Spleen (tissue), 7 donors: ENCODE results near the gene BTN1A1.

Experiments used
- POLR2A ChIP-seq, 3 donors: fragments of 450-650 bp; IDR thresholded peaks; one replicate each; pipeline ENCODE4 v1.5.1; 2017; ENCODE audit warnings: antibody characterized with exemption in 3 of 3, mild to moderate bottlenecking in 1 of 3
- TF ChIP-seq, protein P1 (sequence below), 11 experiments: fragments of 200-600 bp in 7 of 11; fragments of 450-650 bp in 4 of 11; sonication (generic) in 4 of 11; IDR thresholded peaks in 8 of 11; conservative IDR thresholded peaks in 3 of 11; 1 replicate in 7 of 11; 2 replicates in 4 of 11; pipeline versions ENCODE4 v1.4.0 to v1.8.0; 2016 to 2021; ENCODE audit warnings: antibody characterized with exemption in 11 of 11, inconsistent platforms in 4 of 11, mild to moderate bottlenecking in 1 of 11
- donor health status: DM: no; HTN: no; CAD: no; lungs with moderate emphysema.
- donor health status: DM: no; HTN: no; CAD: no.
- donor health status: DM: no; HTN: no; CAD: no.

DNA sequence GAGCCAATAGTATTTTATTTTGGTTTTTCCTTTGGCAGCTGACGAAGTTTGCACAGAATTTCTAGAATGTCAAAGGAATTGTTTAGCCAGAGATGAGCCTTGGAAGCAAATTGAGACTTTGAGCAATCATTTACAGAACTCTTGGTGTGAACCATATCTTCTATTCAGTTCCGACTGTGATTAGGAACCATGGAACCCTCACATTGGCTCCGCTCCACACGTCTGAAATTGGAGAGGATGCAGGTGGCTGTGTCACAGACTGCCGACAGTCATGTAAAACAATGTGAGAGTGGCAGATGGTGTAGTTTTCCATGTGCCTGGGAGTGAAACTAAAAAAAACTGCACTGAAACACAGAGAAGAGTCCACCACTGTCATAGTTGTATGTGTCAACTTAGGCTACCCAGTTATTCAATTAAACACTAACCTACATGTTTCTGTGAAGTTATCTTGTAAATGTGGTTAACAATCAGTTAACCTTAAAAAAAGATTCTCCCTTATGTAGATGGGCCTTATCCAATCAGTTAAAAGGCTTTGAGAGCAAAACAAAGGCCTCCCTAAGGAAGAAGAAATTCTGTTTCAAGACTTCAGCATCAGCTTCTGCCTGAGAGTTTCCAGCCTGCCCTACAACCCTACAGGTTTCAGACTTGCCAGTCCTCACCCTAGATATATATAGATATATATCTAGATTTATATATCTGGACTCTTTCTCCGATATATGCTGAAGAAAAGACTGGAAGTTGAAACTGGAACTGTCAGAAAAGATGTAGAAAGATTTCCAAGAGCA is 34.8 kb downstream of the BTN1A1 start:
- TF ChIP-seq, protein P1, sequence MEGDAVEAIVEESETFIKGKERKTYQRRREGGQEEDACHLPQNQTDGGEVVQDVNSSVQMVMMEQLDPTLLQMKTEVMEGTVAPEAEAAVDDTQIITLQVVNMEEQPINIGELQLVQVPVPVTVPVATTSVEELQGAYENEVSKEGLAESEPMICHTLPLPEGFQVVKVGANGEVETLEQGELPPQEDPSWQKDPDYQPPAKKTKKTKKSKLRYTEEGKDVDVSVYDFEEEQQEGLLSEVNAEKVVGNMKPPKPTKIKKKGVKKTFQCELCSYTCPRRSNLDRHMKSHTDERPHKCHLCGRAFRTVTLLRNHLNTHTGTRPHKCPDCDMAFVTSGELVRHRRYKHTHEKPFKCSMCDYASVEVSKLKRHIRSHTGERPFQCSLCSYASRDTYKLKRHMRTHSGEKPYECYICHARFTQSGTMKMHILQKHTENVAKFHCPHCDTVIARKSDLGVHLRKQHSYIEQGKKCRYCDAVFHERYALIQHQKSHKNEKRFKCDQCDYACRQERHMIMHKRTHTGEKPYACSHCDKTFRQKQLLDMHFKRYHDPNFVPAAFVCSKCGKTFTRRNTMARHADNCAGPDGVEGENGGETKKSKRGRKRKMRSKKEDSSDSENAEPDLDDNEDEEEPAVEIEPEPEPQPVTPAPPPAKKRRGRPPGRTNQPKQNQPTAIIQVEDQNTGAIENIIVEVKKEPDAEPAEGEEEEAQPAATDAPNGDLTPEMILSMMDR (IDR thresholded peaks at IDR 0.05 in 8 of 11, conservative IDR thresholded peaks at IDR 0.05 in 3 of 11), result no peak
- no peak for TF ChIP-seq POLR2A (IDR thresholded peaks at IDR 0.05)
